OCI-LY7 (cell line): Measurements from ENCODE around the gene ADRA2B.
"Not testable (repeated sequence)": the region's sequence is repeated elsewhere in the genome, so short reads cannot be mapped to it uniquely, and the experiment has no call there.

ENCODE experiments used
- CTCF ChIP-seq: fragments of 200-600 bp; sonication (generic); conservative IDR thresholded peaks from 2 replicates; pipeline ENCODE4 v1.5.1; 2014; ENCODE audit warnings: mild to moderate bottlenecking, antibody characterized with exemption, low read length, moderate library complexity, mixed read lengths
- EZH2phosphoT487 ChIP-seq: fragments of 200-600 bp; sonication (generic); IDR thresholded peaks from 2 replicates; pipeline ENCODE4 v1.6.1; 2018; ENCODE audit warnings: low read depth, borderline replicate concordance, mild to moderate bottlenecking, mixed run types, antibody characterized with exemption, low read length, moderate library complexity, mixed read lengths

DNA sequence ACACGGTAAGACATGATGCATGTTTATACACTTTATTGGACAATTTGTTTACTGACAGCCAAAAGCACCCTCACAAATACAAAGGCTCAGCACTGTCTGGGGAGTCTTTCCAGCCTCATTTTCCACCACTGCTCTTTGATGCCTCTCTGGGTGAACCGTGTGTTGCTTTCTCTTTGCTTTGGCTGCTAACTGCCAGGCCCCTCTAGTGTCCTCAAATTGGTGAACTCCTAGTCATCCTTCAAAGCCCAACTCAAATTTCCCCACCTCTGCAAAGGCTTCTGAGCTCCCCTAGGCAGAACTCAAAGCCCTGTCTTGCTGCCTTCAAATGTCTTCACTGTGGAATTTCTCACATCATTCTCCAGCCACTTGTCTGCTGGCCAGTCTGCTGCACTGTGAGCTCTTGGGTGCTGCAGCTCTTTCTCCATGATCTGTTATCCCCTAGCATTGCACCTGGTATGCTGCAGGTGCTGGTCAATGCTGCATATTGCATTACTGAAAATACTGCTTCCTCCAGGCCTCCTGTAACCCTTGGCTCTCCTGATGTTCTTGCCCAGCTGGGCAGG, 49.2 kb downstream of the ADRA2B start:
- TF ChIP-seq CTCF, EZH2phosphoT487: not testable (repeated sequence)
